SK-N-MC (cell line): Measurements from ENCODE around the gene SOX6.

Source experiments
- EZH2 ChIP-seq: fragments of 200-600 bp; sonication (generic); IDR thresholded peaks from one replicate; pipeline ENCODE4 v1.6.1; 2017; ENCODE audit warnings: antibody characterized with exemption
- FOXP2 ChIP-seq: optimal IDR thresholded peaks from 2 replicates; pipeline ENCODE3; 2011; ENCODE audit warnings: mild to moderate bottlenecking, moderate library complexity; ENCODE audit not compliant: insufficient read depth; ENCODE audit errors: extremely low read length, control extremely low read depth
- POLR2AphosphoS5 ChIP-seq: IDR thresholded peaks from 2 replicates; pipeline ENCODE4 v1.6.1; 2012; ENCODE audit warnings: mild to moderate bottlenecking, low read depth, low read length, borderline replicate concordance

- TF ChIP-seq EZH2, result no peak
- no peak for TF ChIP-seq POLR2AphosphoS5
- TF ChIP-seq FOXP2, result no peak
These were observed 328.7 kb downstream of the SOX6 start for GRCh38 chr11:16027621-16028020.
